Chondrocyte (in vitro differentiated cells): ENCODE measurements around the gene AHCY. TPM values are rescaled to one million over a fixed set of nuclear protein-coding genes. Genes with fewer than 3 reads are reported as not detected.
"Not testable (repeated sequence)": the region's sequence is repeated elsewhere in the genome, so short reads cannot be mapped to it uniquely, and the experiment has no call there.

ENCODE experiments used
- DNase-seq: peaks from one replicate; pipeline ENCODE4 v3.0.0; 2021; ENCODE audit warnings: mixed read lengths, low spot score
- H3K27ac Mint-ChIP-seq: one replicate; pipeline ENCODE4 v1.8.0; 2021; ENCODE audit warnings: mild to moderate bottlenecking, moderate library complexity, mixed read lengths; ENCODE audit not compliant: unreplicated experiment
- H3K27me3 Mint-ChIP-seq: 2 replicates; pipeline ENCODE4 v1.8.0; 2021; ENCODE audit warnings: low read depth, mixed read lengths
- H3K36me3 Mint-ChIP-seq: 2 replicates; pipeline ENCODE4 v1.8.0; 2021; ENCODE audit warnings: low read depth, mixed read lengths
- H3K4me1 Mint-ChIP-seq: 2 replicates; pipeline ENCODE4 v1.8.0; 2021; ENCODE audit warnings: low read depth, mild to moderate bottlenecking, mixed read lengths
- H3K4me3 Mint-ChIP-seq: one replicate; pipeline ENCODE4 v1.8.0; 2021; ENCODE audit warnings: mild to moderate bottlenecking, moderate library complexity, mixed read lengths; ENCODE audit not compliant: unreplicated experiment
- H3K9me3 Mint-ChIP-seq: 2 replicates; pipeline ENCODE4 v1.8.0; 2021; ENCODE audit warnings: low read depth, mixed read lengths
- CTCF ChIP-seq: fragments of 200-600 bp; sonication (generic); IDR thresholded peaks from 2 replicates; pipeline ENCODE4 v1.5.0; 2021; ENCODE audit warnings: antibody characterized with exemption, mild to moderate bottlenecking, moderate library complexity
- total RNA-seq: library from RNA; stranded (reverse); gene quantifications from 3 replicates; pipeline ENCODE4 v1.2.1, GENCODE V29; 2021

Gene AHCY
- total RNA-seq, 1 donor from 2014 or later, result 162 TPM

- no peak for TF ChIP-seq CTCF
- Mint-ChIP-seq H3K36me3 (no peaks in the 10 kb centered on the region), H3K4me3 (no peak overlapping the region), H3K27ac (no peak overlapping the region), H3K9me3 (no peaks in the 10 kb centered on the region), H3K4me1 (no peaks in the 10 kb centered on the region), H3K27me3 (no peaks in the 10 kb centered on the region)
- DNase-seq, result no peak
Measured at GRCh38 chr20:34344238-34344637, 41.1 kb upstream of the AHCY start.

DNA sequence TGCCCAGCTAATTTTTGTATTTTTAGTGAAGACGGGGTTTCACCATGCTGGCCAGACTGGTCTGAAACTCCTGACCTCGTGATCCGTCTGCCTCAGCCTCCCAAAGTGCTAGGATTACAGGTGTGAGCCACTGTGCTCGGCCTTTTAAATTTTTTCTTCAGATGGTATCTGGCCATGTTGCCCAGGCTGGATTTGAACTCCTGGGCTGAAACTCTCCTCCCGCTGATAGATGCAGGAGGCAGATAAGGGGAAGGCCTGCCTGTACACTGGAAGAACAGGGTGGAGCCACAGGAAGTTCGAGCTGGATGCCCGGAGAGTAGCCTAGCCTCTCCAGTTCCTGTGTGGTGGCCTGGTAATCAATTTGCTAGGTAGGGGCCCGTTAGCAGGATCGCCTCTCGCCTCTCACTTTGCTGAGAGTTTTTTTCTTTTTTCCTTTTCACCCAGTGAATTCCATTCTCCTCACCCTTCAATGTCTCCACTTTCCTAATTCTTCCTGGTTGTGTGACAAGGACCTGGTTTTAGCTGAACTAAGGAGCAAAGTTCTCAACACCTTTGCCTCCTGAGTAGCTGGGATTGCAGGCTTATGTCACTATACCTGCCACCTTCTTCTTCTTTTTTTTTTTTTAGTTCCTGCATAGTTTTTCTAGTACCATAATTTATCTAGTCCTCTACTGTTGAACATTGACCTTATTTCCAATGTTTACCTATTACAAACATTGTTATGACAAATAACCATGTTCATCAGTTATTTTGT, 40.5 kb upstream of the AHCY start:
- Mint-ChIP-seq H3K27ac (no peak overlapping the region), H3K4me1 (no peaks in the 10 kb centered on the region), H3K9me3 (no peaks in the 10 kb centered on the region), H3K36me3 (no peaks in the 10 kb centered on the region), H3K4me3 (no peak overlapping the region), H3K27me3 (no peaks in the 10 kb centered on the region)
- no peak for DNase-seq
- TF ChIP-seq CTCF, result no peak

GRCh38 chr20:34341199-34341598, 38.0 kb upstream of the AHCY start:
- not testable (repeated sequence) for H3K4me3 Mint-ChIP-seq, H3K27ac Mint-ChIP-seq, H3K4me1 Mint-ChIP-seq, H3K9me3 Mint-ChIP-seq, H3K36me3 Mint-ChIP-seq, H3K27me3 Mint-ChIP-seq, DNase-seq

DNA sequence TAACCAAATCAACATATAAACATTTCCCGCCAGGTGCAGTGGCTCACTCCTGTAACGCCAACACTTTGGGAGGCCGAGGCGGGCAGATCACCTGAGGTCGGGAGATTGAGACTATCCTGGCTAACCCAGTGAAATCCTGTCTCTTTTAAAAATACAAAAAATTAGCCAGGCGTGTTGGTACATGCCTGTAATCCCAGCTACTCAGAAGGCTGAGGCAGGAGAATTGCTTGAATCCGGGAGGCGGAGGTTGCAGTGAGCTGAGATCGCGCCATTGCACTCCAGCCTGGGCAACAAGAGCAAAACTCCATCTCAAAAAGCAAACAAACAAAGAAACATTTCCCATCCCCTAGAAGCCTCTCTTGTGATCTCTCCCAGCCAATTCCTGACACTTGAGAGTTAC, 37.6 kb upstream of the AHCY start:
- DNase-seq, H3K36me3 Mint-ChIP-seq, H3K27ac Mint-ChIP-seq, H3K4me1 Mint-ChIP-seq, H3K4me3 Mint-ChIP-seq, H3K9me3 Mint-ChIP-seq, H3K27me3 Mint-ChIP-seq: not testable (repeated sequence)

- no peaks in the 10 kb centered on the region for H3K4me1 Mint-ChIP-seq
- DNase-seq, result no peak
- H3K36me3 Mint-ChIP-seq, result no peaks in the 10 kb centered on the region
- H3K9me3 Mint-ChIP-seq, result no peaks in the 10 kb centered on the region
- H3K4me3 Mint-ChIP-seq, result no peak overlapping the region
- no peak for TF ChIP-seq CTCF
- H3K27ac Mint-ChIP-seq, result no peak overlapping the region
- no peaks in the 10 kb centered on the region for H3K27me3 Mint-ChIP-seq
Measured at GRCh38 chr20:34337982-34338726, 35.0 kb upstream of the AHCY start.

DNA sequence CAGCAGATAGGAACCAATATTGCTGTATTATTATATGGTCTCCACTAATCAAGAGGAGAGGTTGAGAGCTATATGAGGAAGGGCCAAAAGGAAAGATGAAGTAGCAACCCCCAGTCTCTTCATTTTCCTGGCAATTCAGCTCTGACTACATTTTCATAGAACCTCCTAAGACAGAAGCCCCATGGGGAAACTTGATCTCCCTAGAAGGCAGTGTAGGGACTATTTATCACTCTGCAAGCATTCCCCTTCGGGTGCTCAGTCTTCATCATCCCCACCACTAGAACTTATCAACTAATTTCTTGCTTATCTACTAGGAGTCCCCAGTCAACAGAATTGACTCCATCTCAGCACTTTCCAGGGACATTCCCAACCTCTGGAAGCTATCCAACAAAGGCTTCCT, 34.4 kb upstream of the AHCY start:
- DNase-seq, result no peak
- Mint-ChIP-seq H3K27me3 (no peaks in the 10 kb centered on the region), H3K36me3 (no peaks in the 10 kb centered on the region), H3K9me3 (no peaks in the 10 kb centered on the region), H3K4me3 (no peak overlapping the region), H3K4me1 (no peaks in the 10 kb centered on the region), H3K27ac (no peak overlapping the region)
- no peak for TF ChIP-seq CTCF
